Gastrocnemius medialis (tissue), 4 donors: ENCODE results near the gene ISCA1.

Experiments
- CTCF ChIP-seq, 5 experiments: fragments of 450-650 bp in 3 of 5; fragments of 200-600 bp in 2 of 5; sonication (generic) in 2 of 5; IDR thresholded peaks in 4 of 5; conservative IDR thresholded peaks in 1 of 5; 1 replicate in 4 of 5; 2 replicates in 1 of 5; pipeline ENCODE4 v1.5.1; 2016 to 2019; ENCODE audit warnings: antibody characterized with exemption in 5 of 5, mild to moderate bottlenecking in 3 of 5, moderate library complexity in 3 of 5
- POLR2A ChIP-seq, 2 donors: fragments of 450-650 bp; IDR thresholded peaks; one replicate each; pipeline ENCODE4 v1.6.1; 2017; ENCODE audit warnings: antibody characterized with exemption in 2 of 2, mild to moderate bottlenecking in 2 of 2, moderate library complexity in 2 of 2

DNA sequence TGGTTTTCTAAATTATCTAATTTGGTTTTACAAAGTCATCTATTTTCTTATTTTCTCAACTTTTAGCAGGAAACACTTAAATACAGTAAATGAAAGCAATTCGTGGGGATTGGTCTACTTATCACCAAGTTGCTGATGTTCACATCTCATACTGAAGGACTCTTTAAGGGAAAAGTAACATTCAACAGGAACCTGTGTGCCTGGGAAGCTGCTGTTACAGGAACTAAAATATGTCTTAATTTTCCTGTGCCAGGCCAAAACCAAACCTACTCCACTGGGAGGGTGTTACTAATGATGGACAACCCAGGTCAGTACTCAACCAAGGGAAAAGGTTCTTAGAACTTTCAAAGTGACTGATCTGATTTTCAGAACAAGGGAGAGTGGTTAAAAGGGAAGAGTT lies 5.3 kb downstream of the ISCA1 start:
- TF ChIP-seq CTCF (IDR thresholded peaks at IDR 0.05 in 4 of 5, conservative IDR thresholded peaks at IDR 0.05 in 1 of 5): no peak
- no peak for TF ChIP-seq POLR2A (IDR thresholded peaks at IDR 0.05)
